NCI-H524 treated with DMSO at 0.1 percent for 48 hours (cell line): ENCODE measurements around the gene NR1D2.
"Not testable (repeated sequence)": the region's sequence is repeated elsewhere in the genome, so short reads cannot be mapped to it uniquely, and the experiment has no call there.

ENCODE experiments used
- DNase-seq: peaks from one replicate; lab custom pipeline; 2025; lab: John Stamatoyannopoulos, UW

The NR1D2 gene

GRCh38 chr3:23944861-23945662 is at the start of gene NR1D2:
Gene NR1D2 (plus strand): TSS chr3:23945286. CDS start chr3:23945579, 293 bp downstream.
- peak; percentile 46 for DNase-seq

- DNase-seq: no peak
Measured at GRCh38 chr3:23900744-23901143, 44.3 kb upstream of the NR1D2 start.

- DNase-seq: no peak
Measured at GRCh38 chr3:23904545-23904944, 40.5 kb upstream of the NR1D2 start.

GRCh38 chr3:23909341-23909740 is 35.7 kb upstream of the NR1D2 start:
- no peak for DNase-seq

DNA sequence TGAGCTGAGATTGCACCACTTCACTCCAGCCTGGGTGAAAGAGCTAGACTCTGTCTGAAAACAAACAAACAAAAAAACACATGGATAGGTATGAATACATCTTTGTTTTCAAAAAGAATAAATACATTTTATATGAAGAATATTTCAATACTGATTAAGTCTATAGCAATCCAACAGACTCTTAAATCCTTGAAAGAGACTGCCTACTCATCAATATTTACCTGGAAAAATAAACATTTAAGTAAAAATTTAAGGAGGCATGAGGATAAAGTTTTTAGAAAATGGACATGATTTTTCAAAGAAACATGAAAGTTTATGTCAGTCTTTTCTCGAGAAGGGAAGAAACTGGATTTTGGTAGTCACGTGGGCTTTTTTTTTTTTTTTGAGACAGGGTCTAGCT is 33.7 kb upstream of the NR1D2 start:
- no peak for DNase-seq

GRCh38 chr3:23912335-23912734 is 32.8 kb upstream of the NR1D2 start:
- not testable (repeated sequence) for DNase-seq

- no peak for DNase-seq
Measured at GRCh38 chr3:23913182-23913581, 31.9 kb upstream of the NR1D2 start.

GRCh38 chr3:23913873-23914743 is 31.0 kb upstream of the NR1D2 start:
- no peak for DNase-seq

- no peak for DNase-seq
Measured at GRCh38 chr3:23915537-23916108, 29.5 kb upstream of the NR1D2 start.

- no peak for DNase-seq
Measured at GRCh38 chr3:23916152-23916885, 28.8 kb upstream of the NR1D2 start.

DNA sequence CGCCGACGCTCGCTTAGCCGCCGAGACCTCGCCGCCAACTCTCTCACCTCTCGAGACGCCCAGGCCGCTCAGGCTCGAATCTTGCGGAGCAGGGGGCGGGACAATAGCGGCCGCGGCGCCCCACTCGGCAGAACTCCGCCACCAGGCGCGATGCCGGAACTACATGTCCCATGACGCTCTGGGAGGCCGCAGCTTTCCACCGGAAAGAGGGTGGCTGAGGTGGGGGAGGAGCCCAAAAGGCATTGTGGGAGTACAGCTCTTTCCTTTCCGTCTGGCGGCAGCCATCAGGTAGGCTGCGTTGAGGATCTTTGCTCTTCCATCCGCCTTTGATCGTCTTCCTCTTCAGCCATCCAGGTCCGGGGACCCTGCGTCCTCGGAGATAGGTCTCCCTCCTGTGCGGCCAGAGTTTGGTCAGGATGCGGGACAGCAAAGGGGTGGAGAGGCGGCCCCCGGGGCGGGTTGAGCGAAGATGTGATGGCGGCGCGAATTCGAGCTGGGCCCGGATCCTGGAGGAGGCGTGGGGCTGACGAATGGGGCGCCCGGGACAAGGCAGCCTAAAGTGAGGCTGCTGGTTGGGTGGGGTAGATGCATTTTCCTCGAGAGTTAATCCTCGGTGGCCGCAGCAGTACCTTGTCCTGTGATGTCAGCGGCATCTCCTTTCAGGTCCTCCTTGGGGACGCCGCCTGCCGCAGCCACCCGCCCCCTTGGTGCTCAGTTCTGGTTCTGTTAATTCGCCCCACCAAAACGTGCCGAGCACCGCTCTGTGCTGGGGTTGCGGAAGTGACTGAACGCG is 28.0 kb upstream of the NR1D2 start, which contains the start of the genes NKIRAS1 and RPL15:
NKIRAS1 (minus strand) TSS at position 105 of the 793 bp plus-strand sequence. CDS start 6,086 bp downstream, outside the sequence.
RPL15 (plus strand) TSS at position 247 of the 793 bp plus-strand sequence. CDS start 728 bp downstream, outside the sequence.
- peak; percentile 65 for DNase-seq

GRCh38 chr3:23917679-23918303 is 27.3 kb upstream of the NR1D2 start:
- DNase-seq: not testable (repeated sequence)

DNA sequence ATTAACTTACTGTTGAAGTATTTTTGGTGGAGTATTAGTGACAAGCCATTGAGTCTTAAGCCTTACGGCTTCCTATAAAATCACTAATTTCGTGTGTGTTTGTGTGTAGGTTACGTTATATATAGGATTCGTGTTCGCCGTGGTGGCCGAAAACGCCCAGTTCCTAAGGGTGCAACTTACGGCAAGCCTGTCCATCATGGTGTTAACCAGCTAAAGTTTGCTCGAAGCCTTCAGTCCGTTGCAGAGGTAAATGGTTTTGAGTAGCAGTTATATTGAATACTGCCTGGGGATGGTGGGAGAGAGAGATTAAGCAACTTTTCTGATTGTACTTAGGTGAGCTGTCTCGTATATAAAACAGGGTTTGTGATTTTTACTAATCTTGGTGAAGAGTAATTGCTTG is 26.8 kb upstream of the NR1D2 start:
- not testable (repeated sequence) for DNase-seq

GRCh38 chr3:23919628-23920027 is 25.5 kb upstream of the NR1D2 start:
- DNase-seq: no peak

DNA sequence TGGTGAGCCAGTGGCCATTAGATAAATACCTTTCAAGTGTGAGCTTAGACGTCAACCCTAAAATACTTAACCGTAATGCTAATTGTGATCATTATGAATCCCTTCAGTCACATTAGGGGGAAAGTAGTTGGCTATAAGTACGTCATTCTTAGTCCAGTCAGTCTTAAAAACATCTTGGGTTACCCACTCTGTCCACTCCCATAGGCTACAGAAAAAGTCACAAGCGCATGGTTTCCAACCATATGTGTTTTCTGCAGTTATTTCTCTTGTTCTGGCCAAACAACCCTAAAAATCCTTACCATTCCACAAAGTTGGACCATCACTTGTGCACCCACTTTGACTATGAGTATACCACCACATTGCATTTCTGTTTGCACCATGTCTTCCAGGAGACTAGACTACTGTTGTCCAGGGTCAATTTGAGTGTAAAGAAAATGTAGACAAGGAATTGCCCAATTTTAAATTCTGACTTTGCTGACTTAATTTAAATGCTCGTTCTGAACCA is 24.9 kb upstream of the NR1D2 start:
- no peak for DNase-seq

DNA sequence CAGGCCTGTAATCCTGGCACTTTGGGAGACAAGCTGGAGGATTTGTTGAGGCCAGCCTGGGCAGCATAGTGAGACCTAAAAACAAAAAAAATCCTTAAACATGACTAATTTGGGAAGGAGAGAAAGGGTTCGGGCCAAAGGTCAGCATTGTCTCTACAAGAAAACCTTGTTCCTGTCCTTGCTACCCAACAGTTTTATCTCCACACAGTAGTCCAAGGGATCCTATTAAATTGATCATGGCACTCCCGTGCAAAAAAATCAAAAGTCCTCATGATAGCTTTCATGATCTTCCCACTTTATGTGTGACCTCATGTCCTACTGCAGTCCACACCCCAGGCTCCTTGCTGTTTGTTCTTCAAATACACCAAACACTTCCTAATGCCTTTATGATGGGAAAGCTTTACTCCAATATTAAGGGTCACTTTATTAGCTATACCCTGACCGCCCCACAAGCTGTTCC is 24.0 kb upstream of the NR1D2 start:
- DNase-seq: no peak

GRCh38 chr3:23923786-23924185 is 21.3 kb upstream of the NR1D2 start:
- DNase-seq: peak; percentile 39

- no peak for DNase-seq
Measured at GRCh38 chr3:23926246-23926645, 18.8 kb upstream of the NR1D2 start.

GRCh38 chr3:23926736-23927135 is 18.4 kb upstream of the NR1D2 start:
- no peak for DNase-seq

DNA sequence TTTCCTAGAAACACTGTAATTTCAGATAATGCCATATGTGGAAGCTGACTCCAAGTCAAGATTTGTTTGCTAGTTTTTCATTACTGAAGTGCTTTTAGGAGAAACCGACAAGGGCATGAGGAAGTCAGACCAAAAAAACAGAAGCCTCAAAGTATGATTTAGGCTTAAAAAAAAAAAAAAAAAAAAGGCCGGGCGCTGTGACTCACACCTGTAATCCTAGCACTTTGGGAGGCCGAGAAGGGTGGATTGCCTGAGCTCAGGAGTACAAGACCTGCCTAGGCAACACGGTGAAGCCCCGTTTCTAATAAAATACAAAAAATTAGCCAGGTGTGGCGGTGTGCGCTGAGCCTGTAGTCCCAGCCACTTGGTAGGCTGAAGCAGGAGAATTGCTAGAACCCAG is 16.6 kb upstream of the NR1D2 start:
- no peak for DNase-seq
